ENCODE measurements around the gene NUP210.
"Not testable (repeated sequence)": the region's sequence is repeated elsewhere in the genome, so short reads cannot be mapped to it uniquely, and the experiment has no call there.

NUP210 gene

GRCh38 chr3:13406190-13406589 lies 13.9 kb downstream of the NUP210 start:
- DNase-seq (ENCODE audit: low read depth): no peak

GRCh38 chr3:13405614-13406013 lies 14.5 kb downstream of the NUP210 start:
- DNase-seq (ENCODE audit: low read depth): no peak

- no peak for DNase-seq (ENCODE audit: low read depth)
These were observed 15.3 kb downstream of the NUP210 start for GRCh38 chr3:13404626-13405452.

- DNase-seq (ENCODE audit: low read depth): no peak
These were observed 16.3 kb downstream of the NUP210 start for GRCh38 chr3:13403847-13404246.

DNA sequence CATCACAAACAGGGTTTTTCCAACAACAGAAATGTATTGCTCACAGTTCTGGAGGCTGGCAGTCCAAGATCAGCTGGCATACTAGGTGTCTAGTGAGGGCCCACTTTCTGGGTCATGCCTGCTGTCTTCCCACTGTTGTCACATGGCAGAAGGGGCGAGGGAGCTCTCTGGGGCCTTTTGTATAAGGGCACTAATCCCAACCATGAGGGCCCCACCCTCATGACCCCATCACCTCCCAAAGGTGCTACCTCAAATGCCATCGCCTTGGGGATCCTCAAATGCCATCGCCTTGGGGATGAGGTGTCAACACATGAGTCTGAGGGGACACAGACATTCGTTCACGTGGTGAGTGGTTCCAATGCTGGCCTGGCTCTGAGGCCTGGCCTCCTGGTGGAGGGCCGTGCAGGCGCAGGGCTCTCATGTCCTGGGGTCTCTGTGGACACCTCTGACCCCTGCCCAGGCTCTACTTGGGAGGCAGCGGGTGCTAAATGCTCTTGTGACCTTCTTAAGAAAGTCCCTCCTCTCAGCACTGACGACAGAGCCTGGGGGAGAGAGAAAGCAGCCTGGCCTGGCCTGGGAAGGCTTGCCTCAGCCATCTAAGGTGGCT lies 16.8 kb downstream of the NUP210 start:
- DNase-seq (ENCODE audit: low read depth): no peak

GRCh38 chr3:13401149-13401548 lies 19.0 kb downstream of the NUP210 start:
- DNase-seq (ENCODE audit: low read depth): no peak

GRCh38 chr3:13400114-13400673 lies 19.9 kb downstream of the NUP210 start:
- no peak for DNase-seq (ENCODE audit: low read depth)

DNA sequence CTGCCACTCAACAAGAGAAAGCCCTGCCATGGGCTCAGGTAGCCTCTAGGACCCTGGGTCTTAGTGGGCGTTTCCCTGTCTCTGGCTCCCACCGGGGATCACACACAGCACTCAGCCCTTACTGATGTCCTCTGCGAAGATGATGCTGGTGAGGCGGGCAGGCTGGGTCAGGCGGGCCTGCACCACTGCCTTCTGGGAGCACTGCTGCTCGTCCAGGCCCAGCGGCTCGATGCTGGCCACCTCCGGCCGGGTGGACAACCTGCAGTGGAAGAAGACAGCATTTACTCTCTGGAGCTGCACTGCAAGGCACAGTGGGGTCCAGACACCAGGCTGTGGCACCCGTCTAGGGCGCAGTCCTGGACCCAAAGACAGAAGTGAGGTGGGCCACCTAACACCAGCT lies 20.5 kb downstream of the NUP210 start:
- no peak for DNase-seq (ENCODE audit: low read depth)

- no peak for DNase-seq (ENCODE audit: low read depth)
These were observed 22.8 kb downstream of the NUP210 start for GRCh38 chr3:13397316-13397715.

DNA sequence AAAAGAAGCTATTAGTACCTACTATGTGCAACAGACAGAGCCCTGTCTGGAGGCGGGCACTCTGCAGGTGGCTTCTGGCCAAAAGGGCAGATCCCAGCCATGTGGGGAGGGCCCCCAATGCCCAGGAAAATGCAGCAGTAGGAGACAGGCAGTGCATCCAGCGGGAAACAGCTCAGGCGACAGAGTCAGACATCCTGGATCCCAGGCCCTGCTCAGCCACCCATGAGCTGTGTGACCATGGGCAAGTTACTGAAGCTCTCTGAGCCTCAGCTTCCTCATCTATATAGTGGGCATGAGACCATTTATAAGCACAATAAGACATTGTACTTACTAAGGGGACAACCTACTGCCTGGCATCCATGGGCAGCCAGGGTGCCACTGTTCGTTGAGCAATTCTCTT lies 25.8 kb downstream of the NUP210 start:
- no peak for DNase-seq (ENCODE audit: low read depth)

DNA sequence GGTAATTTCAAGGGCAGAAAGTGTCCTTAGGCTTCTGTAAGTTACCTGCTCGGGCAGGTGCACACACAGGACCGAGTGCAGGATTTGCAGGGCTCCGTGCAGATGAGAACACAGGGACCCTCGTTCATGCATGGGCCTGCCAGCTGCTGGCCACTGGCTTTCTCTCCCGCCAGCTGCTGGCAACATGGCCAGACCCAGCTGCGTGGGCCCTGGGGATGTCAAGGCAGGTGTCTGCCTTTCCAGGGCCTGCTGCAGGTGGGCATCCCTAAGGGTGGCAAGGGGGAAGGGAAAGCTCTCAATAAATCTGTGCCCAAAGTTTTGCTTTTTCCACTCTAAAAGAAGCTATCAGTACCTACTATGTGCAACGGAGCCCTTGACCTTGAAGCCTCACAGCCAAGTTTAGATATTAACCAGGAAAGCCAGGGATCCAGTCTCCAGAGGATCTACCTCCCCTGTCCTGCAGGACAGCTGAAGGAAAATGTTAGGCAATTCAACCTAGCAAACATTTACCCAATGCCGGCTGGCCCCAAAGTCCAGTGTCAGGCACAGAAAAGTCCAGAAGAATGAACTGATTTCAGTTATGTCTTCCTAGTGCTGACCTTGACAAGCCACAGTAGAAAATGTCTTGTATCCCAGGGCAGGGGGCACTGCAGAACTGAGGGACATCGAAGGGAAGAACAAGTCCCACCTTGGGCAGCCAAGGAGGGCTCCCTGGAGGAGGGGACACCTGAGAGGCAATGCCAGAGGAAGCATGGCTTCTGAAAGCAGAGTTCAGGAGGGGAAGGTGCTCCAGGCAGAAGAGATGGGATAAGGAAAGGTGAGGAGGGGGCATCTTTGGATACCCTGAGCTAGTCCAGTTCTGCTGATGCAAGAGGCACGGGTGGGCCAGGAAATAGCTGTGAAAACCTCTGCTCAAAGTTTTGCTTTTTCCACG lies 26.4 kb downstream of the NUP210 start:
- DNase-seq (ENCODE audit: low read depth): no peak

GRCh38 chr3:13391308-13391707 lies 28.8 kb downstream of the NUP210 start:
- no peak for DNase-seq (ENCODE audit: low read depth)

DNA sequence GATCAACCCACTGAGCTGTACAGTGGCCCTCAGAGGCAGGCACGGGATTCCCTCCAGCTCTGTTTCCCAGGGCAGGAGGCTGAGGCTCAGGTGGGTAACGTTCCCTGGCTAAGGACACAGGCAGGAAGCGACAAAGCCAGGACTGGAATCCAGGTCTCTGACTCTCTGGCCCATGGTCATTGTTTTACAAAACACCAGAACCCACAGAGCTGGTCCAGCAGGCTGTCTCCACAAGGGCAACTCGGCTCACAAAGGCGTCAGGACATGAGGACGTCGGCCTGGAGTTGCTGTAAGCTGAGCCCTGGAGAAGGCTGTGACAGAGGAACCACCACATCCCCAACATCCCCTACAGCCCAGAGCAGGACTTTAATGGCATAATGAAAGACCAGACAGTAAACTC lies 30.7 kb downstream of the NUP210 start:
- no peak for DNase-seq (ENCODE audit: low read depth)

- no peak for DNase-seq (ENCODE audit: low read depth)
These were observed 31.3 kb downstream of the NUP210 start for GRCh38 chr3:13388816-13389215.

GRCh38 chr3:13385373-13385965 lies 34.7 kb downstream of the NUP210 start:
- DNase-seq (ENCODE audit: low read depth): no peak

DNA sequence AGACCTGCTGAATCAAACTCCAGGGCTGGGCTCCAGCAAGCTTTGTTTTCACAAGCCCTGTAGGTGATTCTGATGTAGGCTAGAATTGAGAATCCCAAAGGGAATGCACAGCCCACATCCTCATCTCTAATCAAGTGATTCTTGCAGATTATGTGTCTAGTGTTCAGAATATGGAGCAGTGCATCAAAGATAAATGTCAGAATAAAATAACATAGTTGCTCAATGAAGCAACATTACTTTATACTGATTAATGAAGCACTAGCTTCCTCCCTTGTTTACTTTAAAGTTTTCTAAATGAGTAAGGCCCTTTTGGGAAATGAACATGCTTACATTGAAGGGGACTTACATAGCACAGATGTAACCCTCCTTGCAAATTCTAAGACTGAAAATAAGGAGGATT lies 39.2 kb downstream of the NUP210 start:
- DNase-seq (ENCODE audit: low read depth): no peak

DNA sequence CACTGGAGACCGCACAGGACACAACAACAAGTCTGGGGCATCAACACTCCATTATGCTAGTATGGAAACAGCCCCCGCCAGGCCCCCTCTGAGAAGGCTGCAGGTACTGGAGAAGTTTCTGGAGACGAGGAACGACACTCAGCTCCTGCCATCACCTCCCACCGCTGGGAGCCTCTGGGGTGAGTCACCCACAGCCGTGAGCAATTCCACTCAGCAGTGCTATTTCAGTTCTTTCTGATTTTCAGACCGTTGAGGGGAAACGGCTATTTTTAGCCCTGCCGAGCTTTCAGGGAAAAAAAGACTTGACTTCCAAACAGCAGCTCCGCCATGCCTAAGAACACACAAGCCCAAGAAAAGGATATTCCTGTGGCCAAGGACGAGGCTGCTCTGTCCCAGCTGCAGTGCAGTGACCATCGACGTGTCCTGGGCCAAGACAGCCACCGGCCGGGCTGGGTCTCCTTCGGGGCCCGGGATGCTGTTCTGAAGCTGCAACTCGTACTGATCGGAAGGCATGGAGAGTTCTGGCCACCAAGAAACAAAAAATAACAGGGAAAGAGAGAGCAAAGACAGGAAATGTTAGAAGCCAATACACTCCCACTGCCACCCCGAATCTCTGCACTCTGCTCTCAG lies 40.8 kb downstream of the NUP210 start:
- peak; percentile 35 for DNase-seq (ENCODE audit: low read depth)

- DNase-seq (ENCODE audit: low read depth): no peak
These were observed 42.0 kb downstream of the NUP210 start for GRCh38 chr3:13378155-13378554.

DNA sequence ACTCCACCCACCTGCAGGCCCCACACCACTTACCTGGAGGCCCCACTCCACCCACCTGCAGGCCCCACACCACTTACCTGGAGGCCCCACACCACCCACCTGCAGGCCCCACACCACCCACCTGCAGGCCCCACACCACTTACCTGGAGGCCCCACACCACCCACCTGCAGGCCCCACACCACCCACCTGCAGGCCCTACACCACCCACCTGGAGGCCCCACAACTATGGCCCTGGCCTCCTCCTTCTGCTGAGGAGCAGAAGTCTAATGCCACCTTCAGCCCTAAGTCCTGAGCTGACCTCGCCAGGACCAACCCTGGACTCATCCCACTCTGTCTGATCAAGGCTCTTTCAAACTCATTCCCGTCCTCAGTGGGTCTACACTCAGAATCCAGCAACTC lies 42.4 kb downstream of the NUP210 start:
- not testable (repeated sequence) for DNase-seq (ENCODE audit: low read depth)

- DNase-seq (ENCODE audit: low read depth): no peak
These were observed 43.1 kb downstream of the NUP210 start for GRCh38 chr3:13377021-13377420.

DNA sequence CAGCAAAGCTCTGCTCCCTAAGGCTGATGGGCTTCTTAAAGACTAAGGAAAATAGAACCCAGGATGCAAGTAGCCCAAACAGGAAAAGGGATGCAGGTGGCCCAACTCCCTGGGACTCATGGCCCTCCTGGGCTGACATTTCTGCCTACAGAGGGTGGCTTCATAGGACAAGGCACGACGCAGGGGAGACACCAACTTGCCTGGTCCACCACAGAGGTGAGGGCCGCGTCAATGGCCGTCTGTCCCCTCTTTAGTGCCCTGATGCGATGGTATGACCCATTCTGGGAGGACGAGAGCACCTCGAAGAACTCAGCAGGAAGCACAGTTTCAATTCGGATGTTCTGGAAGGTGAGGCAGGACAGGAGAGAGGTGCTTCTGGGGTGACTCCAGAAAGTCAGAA lies 44.0 kb downstream of the NUP210 start:
- DNase-seq (ENCODE audit: low read depth): no peak
